Spinal cord (tissue), 10 donors: ENCODE results near the gene BGN. TPM values are rescaled to one million over a fixed set of nuclear protein-coding genes. Genes with fewer than 3 reads are reported as not detected.

Source experiments
- DNase-seq, 6 donors: peaks; one replicate each; pipeline versions ENCODE4 v3.0.0 to v3.0.0-alpha.2; 2013 to 2015; ENCODE audit warnings: low spot score in 6 of 6, low read depth in 4 of 6
- H3K27ac ChIP-seq: one replicate; pipeline ENCODE4 v1.5.1; 2013; ENCODE audit warnings: low read depth, low read length, control low read depth
- H3K27me3 ChIP-seq: one replicate; pipeline ENCODE4 v1.6.1; 2013; ENCODE audit warnings: low read length; ENCODE audit not compliant: control insufficient read depth, insufficient read depth
- H3K36me3 ChIP-seq: one replicate; pipeline ENCODE4 v1.6.1; 2013; ENCODE audit warnings: low read length; ENCODE audit not compliant: control insufficient read depth, insufficient read depth
- H3K4me1 ChIP-seq: one replicate; pipeline ENCODE4 v1.6.1; 2013; ENCODE audit warnings: low read length; ENCODE audit not compliant: control insufficient read depth, insufficient read depth
- H3K4me3 ChIP-seq: one replicate; pipeline ENCODE4 v1.5.1; 2013; ENCODE audit warnings: low read depth, low read length, control low read depth
- H3K9me3 ChIP-seq: one replicate; pipeline ENCODE4 v1.6.1; 2013; ENCODE audit warnings: low read length; ENCODE audit not compliant: control insufficient read depth, insufficient read depth
- WGBS: methylation state at CpG from one replicate; pipeline ENCODE4 v1.1.5; 2013; ENCODE audit warnings: missing lambda C conversion rate; ENCODE audit not compliant: insufficient coverage; 5-methylcytosine and 5-hydroxymethylcytosine counted together
- polyA plus RNA-seq, 2 donors: library from polyadenylated mRNA; unstranded; fragments of 120-200 nt; gene quantifications; one replicate each; pipeline ENCODE4 v1.2.1, GENCODE V29; 2013; ENCODE audit not compliant: insufficient read length in 2 of 2
- total RNA-seq, 2 donors: library from RNA; depleted of rRNA in 1 of 2; stranded (reverse); fragments of 120-200 nt in 1 of 2; fragments of >200 nt in 1 of 2; gene quantifications; one replicate each; pipeline versions ENCODE4 v1.2.3 to v1.2.4, GENCODE V29; 2013 to 2014
- donor health status: healthy.

Gene BGN
- total and polyA plus RNA-seq, 4 donors = 40.2 to 136 (median 83.5) TPM

DNA sequence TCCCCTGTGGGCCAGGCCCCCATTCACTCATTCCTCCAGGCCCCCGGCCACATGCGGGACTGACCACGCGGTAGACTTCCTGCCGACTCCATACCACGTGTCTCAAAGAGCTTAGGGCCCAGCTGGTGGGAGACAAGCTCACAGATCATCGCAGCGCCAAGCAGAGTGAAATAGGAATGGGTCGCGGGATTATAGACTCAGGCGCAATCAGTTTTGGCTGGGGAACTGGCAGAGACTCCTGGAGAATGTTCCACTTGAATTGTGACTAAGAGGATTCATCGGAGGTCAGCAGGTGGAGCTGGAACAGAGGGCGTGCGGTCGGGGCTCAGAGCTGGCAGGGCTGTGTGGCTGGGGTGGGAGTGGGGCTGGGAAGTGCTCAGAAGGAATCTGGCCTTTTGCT is 38.3 kb downstream of the BGN start:
- WGBS = 65% methylated on average over 11 of the region's 15 CpGs
- no peak for DNase-seq

GRCh38 chrX:153537080-153537479 is 42.3 kb downstream of the BGN start:
- Histone ChIP-seq H3K4me3 (no peak overlapping the region), H3K36me3 (peaks cover 36% of the 10 kb centered on the region), H3K27me3 (no peaks in the 10 kb centered on the region), H3K4me1 (peaks cover 35% of the 10 kb centered on the region), H3K9me3 (no peaks in the 10 kb centered on the region), H3K27ac (no peak overlapping the region)
- no peak for DNase-seq
- WGBS = 55% methylated on average over 9 of the region's 11 CpGs

More for the DNA sequence above, 38.3 kb downstream of the BGN start:
- H3K4me3 ChIP-seq = no peak overlapping the region
- H3K9me3 ChIP-seq = no peaks in the 10 kb centered on the region
- no peaks in the 10 kb centered on the region for H3K27me3 ChIP-seq
- H3K4me1 ChIP-seq = peaks cover 38% of the 10 kb centered on the region
- H3K27ac ChIP-seq = no peak overlapping the region
- peaks cover 14% of the 10 kb centered on the region for H3K36me3 ChIP-seq

- Histone ChIP-seq H3K27ac (no peak overlapping the region), H3K4me3 (no peak overlapping the region), H3K27me3 (no peaks in the 10 kb centered on the region), H3K4me1 (peaks cover 34% of the 10 kb centered on the region), H3K36me3 (peaks cover 43% of the 10 kb centered on the region), H3K9me3 (no peaks in the 10 kb centered on the region)
- DNase-seq = peak in 2 of 6 donors; percentile 52 to 63
- 61% methylated on average over 25 of the region's 26 CpGs for WGBS
These were observed 42.9 kb downstream of the BGN start for GRCh38 chrX:153537526-153538295.

DNA sequence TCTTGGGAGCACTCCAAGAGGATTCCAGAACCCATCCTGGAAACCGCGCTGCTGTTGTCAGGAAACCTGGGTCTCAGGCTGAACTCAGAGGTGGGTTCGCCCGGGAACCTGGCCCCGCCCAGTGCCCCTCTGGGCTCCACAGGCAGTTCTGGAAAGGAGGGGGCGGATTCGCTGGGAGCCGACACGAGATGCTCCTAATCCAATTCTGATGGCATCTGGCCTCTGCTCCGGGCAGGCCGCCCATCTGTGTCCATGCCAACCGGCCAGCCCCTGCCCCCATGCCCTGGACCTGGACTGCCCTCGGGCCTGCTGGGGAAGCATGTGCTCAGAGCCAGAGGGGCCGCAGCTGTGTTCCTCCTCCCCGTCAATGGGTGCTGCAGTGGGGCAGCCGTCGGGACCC is 43.6 kb downstream of the BGN start:
- peaks cover 50% of the 10 kb centered on the region for H3K36me3 ChIP-seq
- WGBS = 72% methylated on average over 17 of the region's 17 CpGs
- no peak overlapping the region for H3K4me3 ChIP-seq
- no peak overlapping the region for H3K27ac ChIP-seq
- DNase-seq = no peak
- H3K4me1 ChIP-seq = peaks cover 29% of the 10 kb centered on the region
- no peaks in the 10 kb centered on the region for H3K9me3 ChIP-seq
- H3K27me3 ChIP-seq = no peaks in the 10 kb centered on the region

GRCh38 chrX:153539171-153539978 is 44.6 kb downstream of the BGN start:
- Histone ChIP-seq H3K9me3 (no peaks in the 10 kb centered on the region), H3K4me1 (peaks cover 29% of the 10 kb centered on the region), H3K4me3 (no peak overlapping the region), H3K27ac (no peak overlapping the region), H3K36me3 (peaks cover 55% of the 10 kb centered on the region), H3K27me3 (no peaks in the 10 kb centered on the region)
- peak in 2 of 6 donors; percentile 64 to 65 for DNase-seq
- 55% methylated on average over 31 of the region's 31 CpGs for WGBS

DNA sequence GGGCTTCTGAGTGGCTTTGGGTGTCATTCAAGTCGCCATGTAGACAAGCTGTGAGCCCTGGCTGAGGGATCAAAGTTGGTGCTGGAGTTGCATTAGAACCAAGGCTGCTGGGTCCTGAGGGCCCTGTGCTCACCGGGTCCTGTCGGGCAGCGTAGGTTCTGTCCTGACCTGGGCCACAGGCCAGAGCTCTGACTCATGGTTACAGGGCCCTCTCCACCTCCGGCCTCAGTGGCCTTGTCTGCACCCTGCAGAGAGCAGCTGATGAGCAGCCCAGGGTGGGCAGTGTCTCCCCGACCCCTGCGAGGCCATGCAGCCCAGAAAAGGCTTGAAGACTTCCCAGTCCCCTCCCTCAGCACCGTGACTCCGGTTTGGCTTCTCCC is 45.2 kb downstream of the BGN start:
- H3K4me1 ChIP-seq = peaks cover 29% of the 10 kb centered on the region

GRCh38 chrX:153544727-153545126 is 49.9 kb downstream of the BGN start:
- Histone ChIP-seq H3K27ac (no peak overlapping the region), H3K4me1 (no peaks in the 10 kb centered on the region), H3K36me3 (peaks cover 74% of the 10 kb centered on the region), H3K4me3 (no peak overlapping the region), H3K9me3 (no peaks in the 10 kb centered on the region), H3K27me3 (no peaks in the 10 kb centered on the region)
- no peak for DNase-seq
- whole genome bisulfite sequencing = 61% methylated on average over 8 of the region's 8 CpGs

More for the DNA sequence above, 45.2 kb downstream of the BGN start:
- H3K4me3 ChIP-seq = no peak overlapping the region
- 72% methylated on average over 9 of the region's 9 CpGs for WGBS
- no peak for DNase-seq
- peaks cover 61% of the 10 kb centered on the region for H3K36me3 ChIP-seq
- H3K27ac ChIP-seq = no peak overlapping the region
- no peaks in the 10 kb centered on the region for H3K9me3 ChIP-seq
- H3K27me3 ChIP-seq = no peaks in the 10 kb centered on the region

GRCh38 chrX:153546386-153546785 is 51.6 kb downstream of the BGN start:
- H3K4me3 ChIP-seq = no peak overlapping the region
- H3K27ac ChIP-seq = no peak overlapping the region
- H3K36me3 ChIP-seq = peaks cover 73% of the 10 kb centered on the region
- DNase-seq = no peak
- no peaks in the 10 kb centered on the region for H3K4me1 ChIP-seq
- no peaks in the 10 kb centered on the region for H3K9me3 ChIP-seq
- 76% methylated on average over 11 of the region's 11 CpGs for WGBS
- no peaks in the 10 kb centered on the region for H3K27me3 ChIP-seq

DNA sequence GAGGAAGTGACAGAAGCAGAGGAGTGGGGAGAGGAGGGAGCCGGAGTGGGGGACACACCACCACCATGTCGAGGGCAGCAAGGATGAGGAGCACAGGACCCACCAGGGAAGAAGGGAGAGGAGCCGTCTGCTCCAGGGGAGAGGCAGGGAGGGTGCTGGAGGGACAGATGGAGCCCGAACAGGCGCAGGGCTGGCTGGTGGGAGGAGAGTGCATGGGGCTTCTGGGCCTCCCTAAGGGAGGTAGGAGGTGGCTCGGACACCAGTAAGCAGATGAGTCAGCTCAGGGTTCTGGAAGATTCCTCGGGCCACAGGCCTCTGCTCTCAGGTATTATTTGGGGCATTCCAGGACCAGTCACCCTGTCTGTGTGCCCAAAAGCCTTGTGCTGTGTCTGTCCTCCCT is 52.4 kb downstream of the BGN start:
- Histone ChIP-seq H3K36me3 (peaks cover 70% of the 10 kb centered on the region), H3K9me3 (no peaks in the 10 kb centered on the region), H3K4me3 (no peak overlapping the region), H3K4me1 (no peaks in the 10 kb centered on the region), H3K27me3 (no peaks in the 10 kb centered on the region), H3K27ac (no peak overlapping the region)
- WGBS = 66% methylated on average over 7 of the region's 7 CpGs
- no peak for DNase-seq
